Lower leg skin (tissue), 3 donors: ENCODE results near the gene PTBP3.

Source experiments
- CTCF ChIP-seq, 3 donors: fragments of 450-650 bp; IDR thresholded peaks; one replicate each; pipeline ENCODE4 v1.5.1; 2016; ENCODE audit warnings: antibody characterized with exemption in 3 of 3, mild to moderate bottlenecking in 3 of 3, moderate library complexity in 2 of 3
- POLR2A ChIP-seq, 2 donors: fragments of 450-650 bp; IDR thresholded peaks; one replicate each; pipeline ENCODE4 v1.6.1; 2016 to 2017; ENCODE audit warnings: antibody characterized with exemption in 2 of 2, mild to moderate bottlenecking in 1 of 2, moderate library complexity in 1 of 2

DNA sequence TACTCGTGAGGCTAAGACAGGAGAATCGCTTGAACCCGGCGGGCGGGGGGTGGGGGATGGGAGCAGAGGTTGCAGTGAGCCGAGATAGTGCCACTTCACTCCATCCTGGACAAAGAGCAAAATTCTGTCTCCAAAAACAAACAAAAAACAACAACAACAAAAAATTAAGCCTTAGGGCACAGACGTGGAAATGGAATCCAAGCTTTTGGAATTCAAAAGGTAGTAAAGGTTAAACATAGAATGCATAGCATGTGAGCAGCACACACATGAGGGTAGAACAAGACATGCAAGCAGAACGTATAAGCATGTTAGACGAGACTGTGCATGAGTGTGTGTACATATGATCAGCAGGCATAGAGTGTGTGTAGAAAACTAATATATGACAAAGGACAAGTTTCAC lies 68.0 kb downstream of the PTBP3 start:
- no peak for TF ChIP-seq CTCF (IDR thresholded peaks at IDR 0.05)
- no peak for TF ChIP-seq POLR2A (IDR thresholded peaks at IDR 0.05)
